ENCODE results near the gene CPT2.

- no peak for TF ChIP-seq NFIC (IDR thresholded peaks at IDR 0.05)
- no peak for TF ChIP-seq YY1 (IDR thresholded peaks at IDR 0.05; ENCODE audit: low read depth)
- TF ChIP-seq TCF12 (IDR thresholded peaks at IDR 0.05; ENCODE audit: low read depth) = no peak
- TF ChIP-seq, protein P1, sequence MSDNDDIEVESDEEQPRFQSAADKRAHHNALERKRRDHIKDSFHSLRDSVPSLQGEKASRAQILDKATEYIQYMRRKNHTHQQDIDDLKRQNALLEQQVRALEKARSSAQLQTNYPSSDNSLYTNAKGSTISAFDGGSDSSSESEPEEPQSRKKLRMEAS (IDR thresholded peaks at IDR 0.05) = no peak
- TF ChIP-seq TEAD4 (IDR thresholded peaks at IDR 0.05) = no peak
- TF ChIP-seq TAF1 (IDR thresholded peaks at IDR 0.05; ENCODE audit: low read depth) = no peak
- no peak for TF ChIP-seq EGR1 (IDR thresholded peaks at IDR 0.05)
Observed at GRCh38 chr1:53260631-53261247, 64.1 kb downstream of the CPT2 start.
